Panc1 (cell line): Measurements from ENCODE around the gene HOMER2.

Experiments
- CTCF ChIP-seq: fragments of 450-650 bp; IDR thresholded peaks from 2 replicates; pipeline ENCODE4 v1.5.1; 2017; ENCODE audit warnings: mild to moderate bottlenecking
- POLR2AphosphoS5 ChIP-seq: IDR thresholded peaks from 2 replicates; pipeline ENCODE4 v1.6.1; 2012; ENCODE audit warnings: mild to moderate bottlenecking, low read depth, low read length, moderate library complexity
- REST ChIP-seq, 2 experiments: IDR thresholded peaks; 2 replicates each; pipeline ENCODE4 v1.6.1; 2011 to 2012; ENCODE audit warnings: low read depth in 2 of 2, control low read depth in 1 of 2, low read length in 1 of 2, mild to moderate bottlenecking in 1 of 2, moderate library complexity in 1 of 2; ENCODE audit not compliant: insufficient read depth in 1 of 2
- SIN3A ChIP-seq: IDR thresholded peaks from 2 replicates; pipeline ENCODE4 v1.6.1; 2012; ENCODE audit warnings: low read depth, mild to moderate bottlenecking, low read length, moderate library complexity, borderline replicate concordance; ENCODE audit not compliant: insufficient read depth
- TCF7L2 ChIP-seq: IDR thresholded peaks from 2 replicates; pipeline ENCODE4 v1.6.1; 2011; ENCODE audit warnings: mild to moderate bottlenecking, low read depth, low read length, inconsistent platforms

- TF ChIP-seq CTCF (no peak), REST (IDR thresholded peaks at IDR 0.05; ENCODE audit: insufficient read depth in 1 of 2, low read depth in 2 of 2, low read length in 1 of 2) (no peak), POLR2AphosphoS5 (no peak), TCF7L2 (no peak), SIN3A (no peak)
Observed at GRCh38 chr15:82858932-82859331, 93.6 kb downstream of the HOMER2 start.
